HEK293T (cell line): Measurements from ENCODE around the gene NFS1.
"Not testable (repeated sequence)": the region's sequence is repeated elsewhere in the genome, so short reads cannot be mapped to it uniquely, and the experiment has no call there.

Experiments used
- CTCF ChIA-PET: fragments of 350-600 bp; formaldehyde crosslinking; extraction: SDS; loops from one replicate; lab custom pipeline; 2021; ENCODE audit warnings: antibody characterized with exemption, inconsistent platforms; lab: Yijun Ruan, JAX
- POLR2A ChIA-PET: fragments of 350-600 bp; formaldehyde crosslinking; extraction: SDS; loops from one replicate; lab custom pipeline; 2020; ENCODE audit warnings: antibody characterized with exemption, inconsistent platforms; lab: Yijun Ruan, JAX
- DNase-seq: peaks from one replicate; pipeline ENCODE4 v3.0.0; 2012; ENCODE audit warnings: mixed read lengths; ENCODE audit errors: extremely low spot score
- ARNT ChIP-seq: fragments of 450-650 bp; IDR thresholded peaks from 2 replicates; pipeline ENCODE4 v1.6.1; 2017; ENCODE audit warnings: mild to moderate bottlenecking
- BHLHE40 ChIP-seq: fragments of 450-650 bp; IDR thresholded peaks from 2 replicates; pipeline ENCODE4 v1.6.1; 2016; ENCODE audit warnings: mild to moderate bottlenecking, moderate library complexity, borderline replicate concordance
- CTBP1 ChIP-seq: fragments of 450-650 bp; IDR thresholded peaks from 2 replicates; pipeline ENCODE4 v1.6.1; 2016; ENCODE audit warnings: borderline replicate concordance
- ELF4 ChIP-seq: fragments of 450-650 bp; IDR thresholded peaks from 2 replicates; pipeline ENCODE4 v1.6.1; 2017; ENCODE audit warnings: antibody characterized with exemption
- FOXA1 ChIP-seq: fragments of 450-650 bp; IDR thresholded peaks from 2 replicates; pipeline ENCODE4 v1.6.1; 2016; ENCODE audit warnings: mild to moderate bottlenecking
- FOXK2 ChIP-seq: fragments of 450-650 bp; IDR thresholded peaks from 2 replicates; pipeline ENCODE4 v1.6.1; 2016; ENCODE audit warnings: mild to moderate bottlenecking
- FOXM1 ChIP-seq: fragments of 450-650 bp; IDR thresholded peaks from 2 replicates; pipeline ENCODE4 v1.6.1; 2017; ENCODE audit warnings: mild to moderate bottlenecking, borderline replicate concordance
- HDGF ChIP-seq: fragments of 450-650 bp; IDR thresholded peaks from 2 replicates; pipeline ENCODE4 v1.6.1; 2017; ENCODE audit warnings: antibody characterized with exemption, borderline replicate concordance
- L3MBTL2 ChIP-seq: fragments of 450-650 bp; conservative IDR thresholded peaks from 2 replicates; pipeline ENCODE4 v1.6.1; 2016; ENCODE audit warnings: mild to moderate bottlenecking
- LEF1 ChIP-seq: fragments of 450-650 bp; IDR thresholded peaks from 2 replicates; pipeline ENCODE4 v1.6.1; 2017; ENCODE audit warnings: mild to moderate bottlenecking, borderline replicate concordance
- NFRKB ChIP-seq: fragments of 450-650 bp; IDR thresholded peaks from 2 replicates; pipeline ENCODE4 v1.6.1; 2016; ENCODE audit warnings: mild to moderate bottlenecking, moderate library complexity
- SP1 ChIP-seq: fragments of 450-650 bp; IDR thresholded peaks from 2 replicates; pipeline ENCODE4 v1.6.1; 2017
- SUZ12 ChIP-seq: fragments of 450-650 bp; IDR thresholded peaks from 2 replicates; pipeline ENCODE4 v1.6.1; 2016; ENCODE audit warnings: mild to moderate bottlenecking
- TARDBP ChIP-seq: fragments of 450-650 bp; IDR thresholded peaks from 2 replicates; pipeline ENCODE4 v1.6.1; 2016
- ZNF384 ChIP-seq: fragments of 450-650 bp; IDR thresholded peaks from 2 replicates; pipeline ENCODE4 v1.6.1; 2016
- TF ChIP-seq, protein P1 (sequence below): fragments of 450-650 bp; IDR thresholded peaks from 2 replicates; pipeline ENCODE4 v1.6.1; 2016

NFS1 gene

DNA sequence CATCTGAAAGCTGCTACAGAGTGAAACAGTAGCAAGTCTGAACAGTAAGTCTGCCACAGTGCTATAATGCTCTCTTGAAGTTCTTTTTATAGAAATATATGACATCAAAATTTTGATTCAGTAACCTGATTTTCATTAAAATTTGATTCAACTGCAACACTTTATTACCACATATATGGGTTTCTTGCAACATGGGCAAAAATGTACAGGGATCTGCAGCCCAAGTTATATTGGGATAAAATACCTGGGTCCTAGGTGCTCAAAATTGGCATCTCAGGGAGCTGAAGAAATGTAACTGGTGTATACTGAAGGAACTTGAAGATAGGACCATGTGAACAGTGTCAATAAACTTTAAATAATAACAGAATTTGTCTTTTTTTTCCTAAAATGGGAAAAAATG, 10.9 kb upstream of the NFS1 start:
- ChIA-PET POLR2A (interaction anchor here (0.8 kb wide), 1 partner anchor 11 kb away, joined by 3 read pairs; the partner anchor contains the start of genes NFS1 and ROMO1), CTCF (no interaction called here)
- no peak for DNase-seq
- TF ChIP-seq SP1 = no peak
- no peak for TF ChIP-seq ZNF384
- TF ChIP-seq NFRKB = no peak
- TF ChIP-seq FOXA1 = no peak
- no peak for TF ChIP-seq SUZ12
- no peak for TF ChIP-seq CTBP1
- TF ChIP-seq ARNT = no peak
- TF ChIP-seq ELF4 = no peak
- no peak for TF ChIP-seq BHLHE40

DNA sequence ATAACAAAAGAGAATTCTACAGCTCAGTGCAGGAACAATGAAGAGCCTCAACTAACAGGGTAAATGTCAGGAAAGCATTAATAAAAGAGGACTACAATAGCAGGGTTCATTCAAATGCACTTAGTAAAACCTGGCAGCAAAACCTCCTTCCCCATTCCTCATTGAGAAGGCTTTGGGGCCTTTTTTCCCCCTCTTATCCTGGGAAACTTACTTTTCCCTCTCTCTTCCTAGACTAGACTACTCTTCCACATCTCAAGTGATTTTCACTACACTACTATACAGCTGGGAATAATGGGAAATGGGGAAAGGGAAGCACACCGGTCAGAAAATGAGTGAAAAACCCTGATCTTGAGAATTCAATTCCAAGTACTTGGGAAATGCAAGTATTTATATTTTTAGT, 10.1 kb upstream of the NFS1 start:
- no peak for DNase-seq
- ChIA-PET POLR2A (interaction anchor here (0.8 to 1.1 kb wide), 2 partner anchors 10 kb away, joined by 3 read pairs; partner anchors contain the start of genes NFS1 and ROMO1), CTCF (no interaction called here)
- TF ChIP-seq LEF1 (no peak), FOXM1 (no peak), L3MBTL2 (no peak), ARNT (no peak), FOXA1 (no peak), ELF4 (no peak), SUZ12 (no peak), TARDBP (no peak), HDGF (no peak), NFRKB (no peak), SP1 (no peak), BHLHE40 (no peak), FOXK2 (no peak), ZNF384 (no peak)
- TF ChIP-seq, protein P1, sequence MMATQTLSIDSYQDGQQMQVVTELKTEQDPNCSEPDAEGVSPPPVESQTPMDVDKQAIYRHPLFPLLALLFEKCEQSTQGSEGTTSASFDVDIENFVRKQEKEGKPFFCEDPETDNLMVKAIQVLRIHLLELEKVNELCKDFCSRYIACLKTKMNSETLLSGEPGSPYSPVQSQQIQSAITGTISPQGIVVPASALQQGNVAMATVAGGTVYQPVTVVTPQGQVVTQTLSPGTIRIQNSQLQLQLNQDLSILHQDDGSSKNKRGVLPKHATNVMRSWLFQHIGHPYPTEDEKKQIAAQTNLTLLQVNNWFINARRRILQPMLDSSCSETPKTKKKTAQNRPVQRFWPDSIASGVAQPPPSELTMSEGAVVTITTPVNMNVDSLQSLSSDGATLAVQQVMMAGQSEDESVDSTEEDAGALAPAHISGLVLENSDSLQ = no peak

DNA sequence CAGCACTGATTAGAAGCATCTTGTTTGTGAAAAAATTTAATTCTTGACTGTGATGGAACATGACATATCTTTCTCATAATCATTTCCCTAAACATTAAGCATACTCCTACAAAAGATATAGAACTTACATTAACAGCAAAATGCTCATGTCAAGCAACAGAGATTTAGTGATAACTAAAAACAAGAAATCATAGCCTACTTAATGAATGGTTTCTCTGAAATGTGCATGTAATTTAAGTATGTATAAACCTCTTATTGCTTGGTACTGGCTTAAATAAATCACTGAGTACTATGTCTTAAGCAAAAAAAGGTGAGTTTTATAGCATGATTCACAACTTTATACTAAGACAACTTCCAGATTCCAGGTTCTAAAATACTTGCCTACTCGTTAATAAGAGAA, 9.3 kb upstream of the NFS1 start:
- no peak for DNase-seq
- POLR2A ChIA-PET = interaction anchor here (0.5 to 1.1 kb wide), 2 partner anchors 9 to 178 kb away, joined by 3 read pairs; partner anchors contain the start of genes NFS1 and ROMO1
- CTCF ChIA-PET = no interaction called here
- TF ChIP-seq HDGF (no peak), ARNT (no peak), SP1 (no peak), FOXM1 (no peak), ELF4 (no peak), L3MBTL2 (no peak), FOXA1 (no peak), BHLHE40 (no peak), ZNF384 (no peak)
- TF ChIP-seq, protein P1 = no peak

DNA sequence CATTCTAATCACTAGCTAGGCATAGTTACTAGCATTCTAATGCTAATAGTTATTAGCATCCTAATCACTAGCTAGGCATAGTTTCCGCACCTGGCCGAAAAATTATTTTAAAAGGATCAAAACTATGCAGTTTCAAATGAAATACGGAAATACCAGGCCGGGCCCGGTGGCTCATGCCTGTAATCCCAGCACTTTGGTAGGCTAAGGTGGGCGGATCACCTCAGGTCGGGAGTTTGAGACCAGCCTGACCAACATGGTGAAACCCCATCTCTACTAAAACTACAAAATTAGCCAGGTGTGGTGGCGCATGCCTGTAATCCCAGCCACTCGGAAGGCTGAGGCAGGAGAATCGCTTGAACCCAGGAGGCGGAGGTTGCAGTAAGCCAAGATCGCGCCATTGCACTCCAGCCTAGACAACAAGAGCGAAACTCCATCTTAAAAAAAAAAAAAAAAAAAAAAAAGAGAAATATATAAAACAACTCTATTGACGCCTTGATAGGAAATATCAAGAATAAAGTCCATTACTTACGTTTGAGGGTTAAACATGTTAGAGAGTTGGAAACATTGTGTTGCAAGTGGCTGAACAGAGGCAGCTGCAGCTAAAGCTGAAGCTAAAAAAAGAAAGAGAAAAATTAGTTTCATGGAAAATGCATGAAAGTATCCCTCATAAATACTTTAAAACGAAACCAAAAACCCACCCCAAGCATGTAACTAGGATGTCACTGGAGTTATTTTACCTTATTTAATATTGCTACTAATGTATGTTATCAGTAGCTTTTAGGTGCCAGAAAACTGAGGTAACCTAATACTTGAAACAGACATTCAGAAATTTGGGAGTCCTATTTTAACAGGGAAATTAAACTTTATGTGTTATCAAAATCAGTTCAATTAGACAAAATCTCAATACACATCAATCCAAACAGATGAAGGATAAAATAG, 7.7 kb upstream of the NFS1 start:
- DNase-seq, CTCF ChIA-PET: not testable (repeated sequence)
- POLR2A ChIA-PET = interaction anchor here (1.2 kb wide), 1 partner anchor 13 kb away, joined by 3 read pairs; no protein-coding TSS in a partner anchor

DNA sequence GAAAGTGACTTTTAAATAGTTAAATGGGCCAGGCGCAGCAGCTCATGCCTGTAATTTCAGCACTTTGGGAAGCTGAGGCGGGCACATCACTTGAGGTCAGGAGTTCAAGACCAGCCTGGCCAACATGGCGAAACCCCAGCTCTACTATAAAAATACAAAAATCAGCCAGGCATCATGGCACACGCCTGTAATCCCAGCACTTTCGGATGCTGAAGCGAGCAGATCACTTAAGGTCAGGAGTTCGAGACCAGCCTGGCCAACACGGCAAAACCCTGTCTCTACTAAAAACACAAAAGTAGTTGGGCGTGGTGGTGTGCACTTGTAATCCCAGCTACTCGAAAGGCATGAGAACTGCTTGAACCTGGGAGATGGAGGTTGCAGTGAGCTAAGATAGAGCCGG, 6.7 kb upstream of the NFS1 start:
- CTCF ChIA-PET, POLR2A ChIA-PET, DNase-seq: not testable (repeated sequence)

DNA sequence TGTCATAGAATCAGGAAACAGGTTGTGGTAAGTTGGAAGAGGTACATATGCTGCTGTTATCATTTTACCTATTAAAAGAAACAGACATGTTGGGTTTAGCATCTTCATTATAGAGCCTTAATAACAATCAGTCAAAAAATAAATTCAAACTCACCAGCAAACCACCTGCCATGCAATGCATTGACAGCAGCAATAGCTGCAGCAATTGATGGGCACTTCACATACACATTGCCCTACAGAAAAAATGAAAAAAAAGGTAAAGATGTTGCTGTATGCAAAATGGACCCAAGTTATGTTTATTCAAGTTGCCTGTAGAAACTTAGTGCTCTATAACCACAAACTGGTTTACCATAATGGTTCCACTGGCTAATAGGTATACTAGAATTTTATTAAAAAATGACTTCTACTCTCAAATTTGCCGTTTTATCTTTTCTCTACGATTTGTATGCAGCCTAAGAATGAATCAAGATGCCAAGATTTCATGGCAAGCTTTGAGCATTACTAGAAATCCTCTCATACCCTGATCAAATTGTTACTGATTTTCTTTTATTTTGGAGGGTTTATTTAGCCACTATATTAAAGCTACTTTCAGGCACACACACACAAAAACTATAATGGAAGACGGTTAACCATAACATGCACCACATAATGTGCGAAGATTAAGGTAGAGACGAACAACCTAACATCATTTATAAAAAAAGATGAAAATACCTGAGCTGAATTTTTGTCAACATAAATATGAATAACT, 5.5 kb upstream of the NFS1 start:
- POLR2A ChIA-PET = no interaction called here
- no peak for TF ChIP-seq SP1
- TF ChIP-seq ELF4 = no peak
- no peak for TF ChIP-seq LEF1
- TF ChIP-seq SUZ12 = no peak
- no peak for TF ChIP-seq CTBP1
- no peak for DNase-seq
- CTCF ChIA-PET = no interaction called here

DNA sequence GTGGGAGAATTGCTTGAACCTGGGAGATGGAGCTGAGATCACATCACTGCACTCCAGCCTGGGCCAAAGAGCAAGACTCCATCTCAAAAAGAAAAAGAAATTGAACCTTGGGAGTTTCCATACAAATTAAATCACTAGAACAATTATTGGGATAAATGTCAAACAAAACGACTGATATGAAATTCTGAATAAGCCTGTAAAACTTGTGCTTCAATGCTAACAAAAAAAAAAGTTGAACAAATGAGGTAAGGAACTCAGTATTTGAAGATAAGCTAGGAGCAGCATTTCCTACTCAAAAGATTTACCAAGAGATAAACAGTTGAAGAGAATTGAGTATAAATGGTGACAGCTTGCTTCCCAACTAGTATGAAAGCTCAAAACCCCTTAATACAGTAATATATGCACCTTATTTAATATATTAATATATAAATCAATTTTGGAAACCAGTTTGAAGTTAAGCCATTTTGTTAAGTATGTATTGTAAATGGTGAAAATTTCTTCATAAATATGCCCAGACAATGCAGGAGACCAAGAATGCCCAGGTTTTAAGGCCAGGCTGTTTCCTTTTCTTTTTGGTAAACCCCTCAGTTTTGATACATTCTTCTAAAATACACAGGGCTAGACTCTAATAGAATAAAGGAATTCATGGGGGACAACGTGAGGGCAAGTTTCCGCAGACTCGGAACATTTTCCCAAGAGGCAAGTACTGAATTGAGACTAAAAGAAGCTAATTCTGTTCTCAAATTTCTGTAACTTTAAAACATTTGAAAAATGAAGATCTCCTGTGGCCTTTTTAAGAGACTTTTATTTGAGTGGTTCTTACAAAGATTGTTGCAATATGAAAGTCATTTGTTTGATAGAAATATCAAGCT, 3.9 kb upstream of the NFS1 start:
- no peak for DNase-seq
- CTCF ChIA-PET = no interaction called here
- TF ChIP-seq, protein P1 = no peak
- TF ChIP-seq SP1 = no peak
- no peak for TF ChIP-seq CTBP1
- POLR2A ChIA-PET = no interaction called here
